HL-60 (cell line): ENCODE data around the gene TUG1.

Experiments
- DNase-seq, 2 experiments: peaks; one replicate each; pipeline ENCODE4 v3.0.0-alpha.2; 2010 to 2020; ENCODE audit warnings: low read depth in 1 of 2, low spot score in 1 of 2
- H3K27ac ChIP-seq: fragments of 250-450 bp; sonication (Bioruptor Pico); replicated peaks from 2 replicates; pipeline ENCODE4 v1.5.1; 2020; ENCODE audit warnings: mild to moderate bottlenecking, moderate library complexity
- H3K27me3 ChIP-seq: fragments of 250-450 bp; sonication (Bioruptor Pico); 2 replicates; pipeline ENCODE4 v1.5.1; 2021; ENCODE audit warnings: mild to moderate bottlenecking, moderate library complexity; ENCODE audit not compliant: insufficient read depth, poor library complexity, severe bottlenecking
- H3K4me3 ChIP-seq: replicated peaks from 2 replicates; pipeline ENCODE4 v1.5.1; 2011; ENCODE audit warnings: mild to moderate bottlenecking, control low read depth, low read length; ENCODE audit not compliant: insufficient read depth
- CTCF ChIP-seq: IDR thresholded peaks from one replicate; pipeline ENCODE4 v1.5.1; 2011; ENCODE audit warnings: low read length, control low read depth, inconsistent platforms; ENCODE audit not compliant: insufficient read depth
- GABPA ChIP-seq: IDR thresholded peaks from 2 replicates; pipeline ENCODE4 v1.6.1; 2012; ENCODE audit warnings: low read depth
- POLR2AphosphoS5 ChIP-seq: IDR thresholded peaks from 2 replicates; pipeline ENCODE4 v1.6.1; 2012; ENCODE audit warnings: low read depth
- REST ChIP-seq: IDR thresholded peaks from 2 replicates; pipeline ENCODE4 v1.6.1; 2012; ENCODE audit warnings: low read depth; ENCODE audit not compliant: insufficient replicate concordance
- SPI1 ChIP-seq: IDR thresholded peaks from 2 replicates; pipeline ENCODE4 v1.6.1; 2012; ENCODE audit warnings: low read depth, mild to moderate bottlenecking, borderline replicate concordance

The TUG1 gene

GRCh38 chr22:30955153-30955552 lies 13.9 kb upstream of the TUG1 start:
- no peaks in the 10 kb centered on the region for H3K27me3 ChIP-seq
- DNase-seq, result no peak
- H3K4me3 ChIP-seq, result no peak overlapping the region
- TF ChIP-seq SPI1 (no peak), POLR2AphosphoS5 (no peak), REST (no peak), GABPA (no peak), CTCF (no peak)
- H3K27ac ChIP-seq, result no peak overlapping the region

GRCh38 chr22:30964858-30965257 lies 4.2 kb upstream of the TUG1 start:
- no peak for DNase-seq
- TF ChIP-seq GABPA (no peak), CTCF (no peak), REST (no peak)
- H3K4me3 ChIP-seq, result no peak overlapping the region
- H3K27ac ChIP-seq, result no peak overlapping the region
- no peaks in the 10 kb centered on the region for H3K27me3 ChIP-seq

- no peaks in the 10 kb centered on the region for H3K27me3 ChIP-seq
- no peak for TF ChIP-seq CTCF
- TF ChIP-seq POLR2AphosphoS5, result peak; percentile 5; the same call in 1 of the 2 replicates
- TF ChIP-seq GABPA, result no peak
- no peak for DNase-seq
Observed at GRCh38 chr22:30968015-30968923, 796 bp upstream of the TUG1 start, which contains the start of gene MORC2. MORC2 (minus strand) TSS chr22:30968774; CDS start chr22:30967889, 885 bp downstream.

More at GRCh38 chr22:30968015-30968923, 796 bp upstream of the TUG1 start, which contains the start of gene MORC2:
- peak within 1 kb of the TSS; percentile 73 for H3K4me3 ChIP-seq
- peak within 1 kb of the TSS; percentile 99 for H3K27ac ChIP-seq
